HepG2 (cell line): ENCODE data around the gene PCYT2. TPM values are rescaled to one million over a fixed set of nuclear protein-coding genes. Genes with fewer than 3 reads are reported as not detected.

Source experiments
- ATAC-seq: fragments of 200-7000 bp; cut with Tn5 transposase; 3 replicates; pipeline ENCODE4 v1.9.1; 2020; ENCODE audit warnings: mild to moderate bottlenecking, moderate library complexity
- BruUV-seq: library from RNA; stranded (reverse); fragments of 400-500 nt; replicated peaks from 2 replicates; lab custom pipeline; 2021; lab: Mats Ljungman, UMichigan
- CTCF ChIA-PET: fragments of 300-600 bp; formaldehyde crosslinking; extraction: SDS; loops from one replicate; lab custom pipeline; 2021; ENCODE audit warnings: low total read pairs, inconsistent platforms, low intra/inter-chr PET ratio; lab: Yijun Ruan, JAX
- POLR2A ChIA-PET: fragments of 350-600 bp; sonication (Branson Sonifier 250); formaldehyde crosslinking; loops from one replicate; lab custom pipeline; 2020; ENCODE audit warnings: antibody characterized with exemption, inconsistent platforms; lab: Yijun Ruan, JAX
- DNase-seq: peaks from one replicate; pipeline ENCODE4 v3.0.0-alpha.2; 2015; ENCODE audit warnings: low spot score
- FAIRE-seq: peaks from 3 replicates; lab custom pipeline; 2011; peaks lifted over from hg19 to GRCh38; lab: Jason Lieb, UNC
- H2AFZ ChIP-seq: one replicate; pipeline ENCODE4 v1.6.1; 2011; ENCODE audit warnings: low read length, inconsistent platforms
- H3K27ac ChIP-seq: fragments of 300-600 bp; 3 replicates; pipeline ENCODE4 v1.8.0; 2011; ENCODE audit warnings: mixed run types, mild to moderate bottlenecking, mixed read lengths, low read length, inconsistent platforms; ENCODE audit not compliant: insufficient read depth; ENCODE audit errors: extremely low read length
- H3K27me3 ChIP-seq, 2 experiments: fragments of 200-600 bp in 1 of 2; 2 replicates in 1 of 2; 3 replicates in 1 of 2; pipeline versions ENCODE4 v1.6.0 to v1.8.0; 2011; ENCODE audit warnings: low read length in 2 of 2, mild to moderate bottlenecking in 2 of 2, moderate library complexity in 2 of 2, inconsistent platforms in 1 of 2; ENCODE audit not compliant: insufficient read depth in 2 of 2, control insufficient read depth in 1 of 2
- H3K36me3 ChIP-seq, 2 experiments: fragments of 200-600 bp in 1 of 2; replicated peaks in 1 of 2; 2 replicates in 1 of 2; 3 replicates in 1 of 2; pipeline versions ENCODE4 v1.5.1 to v1.8.0; 2011; ENCODE audit warnings: low read length in 2 of 2, inconsistent platforms in 1 of 2; ENCODE audit not compliant: insufficient read depth in 2 of 2, control insufficient read depth in 1 of 2
- H3K4me1 ChIP-seq: 2 replicates; pipeline ENCODE4 v1.5.1; 2012; ENCODE audit warnings: low read length, inconsistent platforms; ENCODE audit not compliant: insufficient read depth
- H3K4me2 ChIP-seq: 2 replicates; pipeline ENCODE4 v1.6.0; 2011; ENCODE audit warnings: low read depth, low read length, inconsistent platforms
- H3K4me3 ChIP-seq, 3 experiments: fragments of 200-600 bp in 1 of 3; sonication (generic), shearing (Covaris generic) in 1 of 3; replicated peaks in 1 of 3; 2 replicates each; pipeline ENCODE4 v1.5.1; 2011 to 2016; ENCODE audit warnings: low read length in 3 of 3, inconsistent platforms in 2 of 3, low read depth in 2 of 3, mild to moderate bottlenecking in 2 of 3, control low read depth in 1 of 3, mixed read lengths in 1 of 3; ENCODE audit not compliant: insufficient read depth in 1 of 3
- H3K79me2 ChIP-seq: one replicate; pipeline ENCODE4 v1.6.1; 2011; ENCODE audit warnings: low read length, inconsistent platforms; ENCODE audit not compliant: insufficient read depth
- H3K9ac ChIP-seq: 2 replicates; pipeline ENCODE4 v1.6.0; 2011; ENCODE audit warnings: mild to moderate bottlenecking, low read depth, low read length, inconsistent platforms; ENCODE audit not compliant: insufficient read depth
- H3K9me3 ChIP-seq: 2 replicates; pipeline ENCODE4 v1.5.1; 2012; ENCODE audit warnings: mild to moderate bottlenecking, low read length
- H4K20me1 ChIP-seq: 2 replicates; pipeline ENCODE4 v1.6.0; 2011; ENCODE audit warnings: inconsistent platforms, mild to moderate bottlenecking, low read length, moderate library complexity; ENCODE audit not compliant: insufficient read depth
- DZIP1 ChIP-seq: sonication (generic); formaldehyde crosslinking; IDR thresholded peaks from 2 replicates; pipeline ENCODE4 v1.5.0; 2020; ENCODE audit warnings: mild to moderate bottlenecking, missing genetic modification reagents
- KIAA2018 ChIP-seq: sonication (generic); formaldehyde crosslinking; IDR thresholded peaks from 2 replicates; pipeline ENCODE4 v1.5.0; 2020; ENCODE audit warnings: mild to moderate bottlenecking, missing genetic modification reagents, borderline replicate concordance
- NBN ChIP-seq: fragments of 450-650 bp; conservative IDR thresholded peaks from 2 replicates; pipeline ENCODE4 v1.6.1; 2017
- NFKBIZ ChIP-seq: IDR thresholded peaks from 2 replicates; pipeline ENCODE4 v1.6.1; 2018; ENCODE audit warnings: missing genetic modification reagents, missing compliant biosample characterization
- ZSCAN5A ChIP-seq: sonication (generic); formaldehyde crosslinking; IDR thresholded peaks from 2 replicates; pipeline ENCODE4 v1.8.0; 2022; ENCODE audit warnings: mild to moderate bottlenecking, missing genetic modification reagents, borderline replicate concordance
- WGBS: methylation state at CpG from one replicate; pipeline ENCODE4 v1.1.6; 2017; ENCODE audit warnings: low lambda C conversion rate; 5-methylcytosine and 5-hydroxymethylcytosine counted together
- in situ Hi-C: cut with HindIII; loops from 2 replicates; pipeline ENCODE4 v1.10.0; 2017; ENCODE audit warnings: low pct_unique_long_range_greater_than_20kb; ENCODE audit not compliant: extremely low pct_ligation_motif_present
- intact Hi-C: fragments of 100-400 bp; cut with micrococcal nuclease; formaldehyde crosslinking; loops from one replicate; pipeline ENCODE4 v1.10.0; 2022; ENCODE audit not compliant: unreplicated experiment
- polyA plus RNA-seq, 8 experiments: library from polyadenylated mRNA; depleted of rRNA in 3 of 8; stranded (reverse) in 7 of 8; unstranded in 1 of 8; fragments of >200 nt; fragmentation: Illumina TruSeq in 4 of 8; extraction: Trizol in 4 of 8; gene quantifications; 2 replicates each; pipeline versions ENCODE4 v1.2.1 to v1.2.3, GENCODE V29; 2011 to 2016; ENCODE audit warnings: low read depth in 4 of 8, missing spikeins in 1 of 8, mixed read lengths in 1 of 8; ENCODE audit not compliant: insufficient read depth in 1 of 8
- total RNA-seq, 5 experiments: library from RNA; depleted of rRNA; stranded (reverse); fragments of >200 nt; fragmentation: Illumina TruSeq; extraction: Trizol; gene quantifications; 2 replicates each; pipeline ENCODE4 v1.2.3, GENCODE V29; 2016; ENCODE audit warnings: low read depth in 1 of 5

Gene PCYT2
- total and polyA plus RNA-seq, 2 of the 13 experiments (the other 11 are each of a cell fraction or from before 2014, with no cell fraction given) = 147 to 297 TPM

- peak; percentile 71; the same call in 1 of the 2 replicates for TF ChIP-seq DZIP1 (CRISPR knock-in tag)
- TF ChIP-seq ZSCAN5A (CRISPR knock-in tag) = no peak
- no peak for TF ChIP-seq NFKBIZ
- no peak for TF ChIP-seq NBN
Observed at GRCh38 chr17:81957691-81958432, 46.7 kb upstream of the PCYT2 start (continued).

GRCh38 chr17:81956607-81957589 is 45.7 kb upstream of the PCYT2 start:
- in situ Hi-C loops (loop anchor here (5.0 kb wide), 2 partner anchors 40 to 65 kb away; partner anchors contain the start of genes CENPX and LRRC45), intact Hi-C loops (no loop called here)
- H3K4me1 ChIP-seq = peaks cover 64% of the 10 kb centered on the region
- H3K9me3 ChIP-seq = no peaks in the 10 kb centered on the region
- H3K9ac ChIP-seq = peak overlapping the region; percentile 99; the same call in 1 of the 2 replicates
- WGBS = 84% methylated on average over 30 of the region's 45 CpGs
- no peaks in the 10 kb centered on the region; a peak in 1 of 5 replicates for H3K27me3 ChIP-seq
- H4K20me1 ChIP-seq = peaks cover 24% of the 10 kb centered on the region
- H3K79me2 ChIP-seq = peaks cover 44% of the 10 kb centered on the region
- no peak overlapping the region for H3K27ac ChIP-seq
- no peak for FAIRE-seq
- ATAC-seq = no peak
- POLR2A ChIA-PET = interaction anchor here (1.1 to 9.7 kb wide), 6 partner anchors 10 to 65 kb away, joined by 3 to 136 read pairs (median 20); partner anchors contain the start of genes CENPX and LRRC45
- H3K36me3 ChIP-seq = peaks cover 33 to 57% of the 10 kb centered on the region in 2 experiments
- no peak overlapping the region for H2AFZ ChIP-seq
- peak overlapping the region in 2 of 3 experiments; percentile 95 to 97; a peak in 3 of 6 replicates for H3K4me3 ChIP-seq
- CTCF ChIA-PET = no interaction called here
- BruUV-seq = no TSS peak
- no peak for DNase-seq
- H3K4me2 ChIP-seq = peak overlapping the region; percentile 33; the same call in 1 of the 2 replicates
- TF ChIP-seq KIAA2018 (CRISPR knock-in tag) = no peak
